ENCODE measurements around the gene KCNJ5.

The KCNJ5 gene

DNA sequence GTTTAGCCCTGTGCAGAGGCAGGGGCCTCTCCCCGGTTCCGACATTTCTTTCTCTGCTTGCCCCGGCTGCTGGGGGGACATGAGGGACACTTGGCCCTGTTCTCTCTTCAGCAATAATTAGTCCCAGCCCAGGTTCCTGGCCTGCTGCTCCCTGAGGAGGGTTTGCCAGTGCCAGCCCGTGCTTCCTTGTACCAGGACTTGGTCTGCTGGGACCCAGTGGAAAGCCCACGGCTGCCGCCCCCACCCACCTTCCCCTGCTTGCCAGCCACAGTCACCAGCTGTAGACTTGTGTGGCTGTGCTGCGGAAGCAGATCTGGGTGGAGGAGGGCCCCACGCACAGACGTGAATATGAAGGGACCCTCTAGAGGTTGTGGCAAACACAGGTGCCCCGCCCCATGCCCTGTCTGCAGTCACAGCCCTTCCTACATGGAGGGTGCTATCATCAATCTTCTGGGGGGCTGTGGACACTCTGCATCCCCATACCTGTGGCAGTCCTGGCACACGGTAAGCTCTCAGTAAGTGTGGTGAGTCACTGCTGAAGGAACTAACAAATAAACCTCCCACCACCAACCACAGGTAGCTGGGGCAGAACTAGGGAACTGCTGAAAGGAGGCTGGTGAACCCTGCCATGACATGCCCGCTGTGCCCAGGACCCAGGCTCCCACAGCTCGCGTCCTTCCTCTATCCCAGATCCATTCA is 50.6 kb downstream of the KCNJ5 start:
- POLR2A ChIA-PET (ENCODE audit: low non-redundant PET), result no interaction called here
- peak; percentile 55 for DNase-seq (ENCODE audit: low spot score)
- peak overlapping the region; percentile 93 for H3K27ac ChIP-seq
- CTCF ChIA-PET, result interaction anchor here (1.1 to 1.6 kb wide), 2 partner anchors 7 to 14 kb away, joined by 4 to 5 read pairs; no protein-coding TSS in a partner anchor
- TF ChIP-seq, protein P1, sequence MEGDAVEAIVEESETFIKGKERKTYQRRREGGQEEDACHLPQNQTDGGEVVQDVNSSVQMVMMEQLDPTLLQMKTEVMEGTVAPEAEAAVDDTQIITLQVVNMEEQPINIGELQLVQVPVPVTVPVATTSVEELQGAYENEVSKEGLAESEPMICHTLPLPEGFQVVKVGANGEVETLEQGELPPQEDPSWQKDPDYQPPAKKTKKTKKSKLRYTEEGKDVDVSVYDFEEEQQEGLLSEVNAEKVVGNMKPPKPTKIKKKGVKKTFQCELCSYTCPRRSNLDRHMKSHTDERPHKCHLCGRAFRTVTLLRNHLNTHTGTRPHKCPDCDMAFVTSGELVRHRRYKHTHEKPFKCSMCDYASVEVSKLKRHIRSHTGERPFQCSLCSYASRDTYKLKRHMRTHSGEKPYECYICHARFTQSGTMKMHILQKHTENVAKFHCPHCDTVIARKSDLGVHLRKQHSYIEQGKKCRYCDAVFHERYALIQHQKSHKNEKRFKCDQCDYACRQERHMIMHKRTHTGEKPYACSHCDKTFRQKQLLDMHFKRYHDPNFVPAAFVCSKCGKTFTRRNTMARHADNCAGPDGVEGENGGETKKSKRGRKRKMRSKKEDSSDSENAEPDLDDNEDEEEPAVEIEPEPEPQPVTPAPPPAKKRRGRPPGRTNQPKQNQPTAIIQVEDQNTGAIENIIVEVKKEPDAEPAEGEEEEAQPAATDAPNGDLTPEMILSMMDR (conservative IDR thresholded peaks at IDR 0.05; ENCODE audit: low read depth), result no peak

- ChIA-PET POLR2A (ENCODE audit: low non-redundant PET) (no interaction called here), CTCF (no interaction called here)
- TF ChIP-seq, protein P1 (conservative IDR thresholded peaks at IDR 0.05; ENCODE audit: low read depth), result no peak
- peak overlapping the region; percentile 93 for H3K27ac ChIP-seq
- DNase-seq (ENCODE audit: low spot score), result no peak
These were observed 51.1 kb downstream of the KCNJ5 start for GRCh38 chr11:128942272-128942612.

DNA sequence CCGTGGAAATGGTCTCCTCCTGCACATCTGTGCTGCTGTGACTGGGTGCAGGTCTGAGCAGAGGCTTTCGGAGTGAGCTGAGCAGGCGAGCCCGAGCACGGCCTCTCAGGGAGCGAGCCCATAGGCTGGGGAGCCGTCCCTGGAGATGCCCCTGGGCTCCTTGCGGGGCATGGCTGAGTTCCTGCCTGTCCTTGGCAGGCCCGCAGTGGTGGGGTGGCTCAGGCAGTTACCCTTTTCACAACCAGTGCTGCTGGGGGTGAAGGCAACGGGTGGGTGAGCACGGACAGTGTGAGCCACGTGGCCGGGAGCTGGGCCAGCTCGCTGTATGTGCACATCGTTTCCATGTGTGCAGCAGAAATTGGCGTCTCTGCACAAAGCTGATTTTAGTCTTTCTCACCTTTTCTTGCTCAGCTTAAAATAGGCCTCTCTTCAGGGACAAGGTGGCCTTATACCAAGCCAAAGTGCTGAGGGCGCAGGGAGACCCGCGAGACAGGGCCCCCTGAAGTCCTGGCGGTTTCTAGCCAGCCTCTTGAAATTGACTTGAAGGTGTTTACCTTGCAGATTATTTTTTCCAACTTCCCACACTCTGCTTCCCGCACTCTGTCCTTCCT is 51.8 kb downstream of the KCNJ5 start, which contains the start of gene TP53AIP1:
Gene TP53AIP1 (minus strand): TSS at position 55 of the 611 bp plus-strand sequence. CDS start 5,053 bp downstream, outside the sequence.
- TF ChIP-seq, protein P1 (conservative IDR thresholded peaks at IDR 0.05; ENCODE audit: low read depth), result no peak
- H3K27ac ChIP-seq, result peak within 1 kb of the TSS; percentile 93
- POLR2A ChIA-PET (ENCODE audit: low non-redundant PET), result no interaction called here
- DNase-seq (ENCODE audit: low spot score), result no peak
- CTCF ChIA-PET, result interaction anchor here (1.0 kb wide), 1 partner anchor 1488 kb away, joined by 3 read pairs; no protein-coding TSS in a partner anchor

DNA sequence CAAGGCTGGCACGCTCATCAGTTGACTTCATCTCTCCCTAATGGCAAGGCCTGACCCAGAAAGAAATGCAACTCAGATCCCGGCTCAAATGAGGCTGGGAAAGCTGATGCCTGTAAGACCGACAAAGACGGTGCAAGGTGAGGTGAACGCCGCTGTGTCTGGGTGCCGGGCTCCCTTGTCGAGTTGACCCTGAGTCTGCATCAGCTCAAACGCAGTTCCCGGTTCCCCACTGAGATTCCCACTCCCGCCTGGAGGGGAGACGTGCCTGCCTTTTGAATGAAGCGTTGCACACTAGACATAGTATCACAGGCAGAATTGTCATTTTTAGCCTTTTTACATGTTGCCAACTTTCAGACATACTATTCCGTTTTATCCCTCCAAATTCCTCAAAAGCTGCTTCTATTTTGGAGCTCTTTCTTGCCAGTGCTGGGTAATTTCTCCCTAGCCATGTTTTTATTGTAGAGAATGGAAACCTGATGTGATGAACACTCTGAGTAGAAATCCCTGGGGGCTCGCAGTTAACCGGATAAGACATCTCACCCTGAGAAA is 52.3 kb downstream of the KCNJ5 start:
- ChIA-PET POLR2A (ENCODE audit: low non-redundant PET) (no interaction called here), CTCF (interaction anchor here (1.0 kb wide), 1 partner anchor 1488 kb away, joined by 3 read pairs; no protein-coding TSS in a partner anchor)
- peak overlapping the region; percentile 93 for H3K27ac ChIP-seq

GRCh38 chr11:128946648-128947047 is 55.5 kb downstream of the KCNJ5 start:
- DNase-seq (ENCODE audit: low spot score), result no peak
- no peak overlapping the region for H3K27ac ChIP-seq
- ChIA-PET CTCF (interaction anchor here (0.7 kb wide), 1 partner anchor 359 kb away, joined by 3 read pairs; the partner anchor contains the start of gene ETS1), POLR2A (ENCODE audit: low non-redundant PET) (no interaction called here)
- TF ChIP-seq, protein P1 (conservative IDR thresholded peaks at IDR 0.05; ENCODE audit: low read depth), result no peak

More for the DNA sequence above, 52.3 kb downstream of the KCNJ5 start:
- no peak for DNase-seq (ENCODE audit: low spot score)
- TF ChIP-seq, protein P1 (conservative IDR thresholded peaks at IDR 0.05; ENCODE audit: low read depth), result no peak

GRCh38 chr11:128947773-128948172 is 56.6 kb downstream of the KCNJ5 start:
- DNase-seq (ENCODE audit: low spot score), result no peak
- TF ChIP-seq, protein P1 (conservative IDR thresholded peaks at IDR 0.05; ENCODE audit: low read depth), result no peak
- ChIA-PET POLR2A (ENCODE audit: low non-redundant PET) (no interaction called here), CTCF (interaction anchor here (1.3 to 2.3 kb wide), 3 partner anchors 57 to 63 kb away, joined by 6 to 20 read pairs (median 11); partner anchors contain the start of gene KCNJ5)
- H3K27ac ChIP-seq, result no peak overlapping the region

All from RWPE1 (cell line).